Vagina (tissue), 2 donors: ENCODE data around the gene GCG. TPM values are rescaled to one million over a fixed set of nuclear protein-coding genes. Genes with fewer than 3 reads are reported as not detected.

ENCODE experiments used
- DNase-seq, 2 donors: peaks; one replicate each; pipeline ENCODE4 v3.0.0-alpha.2; 2017; ENCODE audit errors: extremely low spot score in 2 of 2
- H3K27ac ChIP-seq: fragments of 200-600 bp; sonication (generic); one replicate; pipeline ENCODE4 v1.5.1; 2019
- H3K27me3 ChIP-seq: fragments of 200-600 bp; sonication (generic); one replicate; pipeline ENCODE4 v1.5.1; 2019
- H3K36me3 ChIP-seq, 2 donors: fragments of 200-600 bp; sonication (generic); one replicate each; pipeline ENCODE4 v1.5.1; 2017 to 2019
- H3K4me1 ChIP-seq: fragments of 200-600 bp; sonication (generic); one replicate; pipeline ENCODE4 v1.5.1; 2019
- H3K4me3 ChIP-seq, 2 donors: fragments of 200-600 bp; sonication (generic); 1 replicate in 1 of 2; 2 replicates in 1 of 2; pipeline ENCODE4 v1.5.1; 2016 to 2019
- H3K9me3 ChIP-seq: fragments of 200-600 bp; sonication (generic); one replicate; pipeline ENCODE4 v1.5.1; 2019
- POLR2A ChIP-seq, 2 donors: fragments of 450-650 bp; IDR thresholded peaks; one replicate each; pipeline ENCODE4 v1.6.1; 2017; ENCODE audit warnings: antibody characterized with exemption in 2 of 2, mild to moderate bottlenecking in 2 of 2, moderate library complexity in 2 of 2
- POLR2AphosphoS5 ChIP-seq, 2 donors: sonication (generic); formaldehyde crosslinking; IDR thresholded peaks; one replicate each; pipeline ENCODE4 v1.9.0; 2017; ENCODE audit warnings: antibody characterized with exemption in 2 of 2, mild to moderate bottlenecking in 2 of 2, low read depth in 1 of 2; ENCODE audit not compliant: insufficient read depth in 1 of 2
- intact Hi-C: fragments of 100-400 bp; cut with DNase I; formaldehyde crosslinking; loops from one replicate; pipeline ENCODE4 v1.15.1; 2023
- total RNA-seq: library from RNA; depleted of rRNA; stranded (reverse); fragments of >200 nt; gene quantifications from one replicate; pipeline ENCODE4 v1.2.3, GENCODE V29; 2016
- TF ChIP-seq, protein P1 (sequence below), 3 experiments: fragments of 450-650 bp in 2 of 3; fragments of 200-600 bp in 1 of 3; sonication (generic) in 1 of 3; IDR thresholded peaks; one replicate each; pipeline ENCODE4 v1.5.1; 2017 to 2019; ENCODE audit warnings: antibody characterized with exemption in 3 of 3, mild to moderate bottlenecking in 2 of 3, moderate library complexity in 2 of 3

The GCG gene
- total RNA-seq, 1 donor from 2014 or later, result not detected

DNA sequence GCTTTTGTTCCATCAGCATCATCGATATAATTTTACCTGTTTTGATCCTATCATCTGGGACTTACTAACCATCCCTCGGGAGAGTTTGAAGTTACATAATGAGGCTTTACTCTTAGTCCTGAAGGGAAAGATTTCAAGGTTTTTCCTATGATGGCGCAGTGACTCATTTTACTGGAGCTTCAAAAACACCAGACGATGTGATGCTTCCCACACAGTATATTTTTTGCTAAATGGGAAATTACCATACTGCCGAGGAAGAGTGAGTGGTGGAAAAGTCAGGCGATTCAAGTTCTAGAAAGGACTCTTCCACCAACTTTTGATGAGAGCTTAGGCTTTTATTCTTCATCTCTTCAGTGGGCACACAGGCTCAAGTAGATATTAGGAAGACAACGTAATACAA, 44.6 kb upstream of the GCG start:
- no peaks in the 10 kb centered on the region for H3K36me3 ChIP-seq
- no peak for DNase-seq
- H3K27ac ChIP-seq, result no peak overlapping the region
- intact Hi-C loops, result no loop called here
- no peaks in the 10 kb centered on the region for H3K27me3 ChIP-seq
- TF ChIP-seq POLR2A (IDR thresholded peaks at IDR 0.05) (no peak), POLR2AphosphoS5 (IDR thresholded peaks at IDR 0.05; ENCODE audit: insufficient read depth in 1 of 2, low read depth in 1 of 2) (no peak)
- TF ChIP-seq, protein P1, sequence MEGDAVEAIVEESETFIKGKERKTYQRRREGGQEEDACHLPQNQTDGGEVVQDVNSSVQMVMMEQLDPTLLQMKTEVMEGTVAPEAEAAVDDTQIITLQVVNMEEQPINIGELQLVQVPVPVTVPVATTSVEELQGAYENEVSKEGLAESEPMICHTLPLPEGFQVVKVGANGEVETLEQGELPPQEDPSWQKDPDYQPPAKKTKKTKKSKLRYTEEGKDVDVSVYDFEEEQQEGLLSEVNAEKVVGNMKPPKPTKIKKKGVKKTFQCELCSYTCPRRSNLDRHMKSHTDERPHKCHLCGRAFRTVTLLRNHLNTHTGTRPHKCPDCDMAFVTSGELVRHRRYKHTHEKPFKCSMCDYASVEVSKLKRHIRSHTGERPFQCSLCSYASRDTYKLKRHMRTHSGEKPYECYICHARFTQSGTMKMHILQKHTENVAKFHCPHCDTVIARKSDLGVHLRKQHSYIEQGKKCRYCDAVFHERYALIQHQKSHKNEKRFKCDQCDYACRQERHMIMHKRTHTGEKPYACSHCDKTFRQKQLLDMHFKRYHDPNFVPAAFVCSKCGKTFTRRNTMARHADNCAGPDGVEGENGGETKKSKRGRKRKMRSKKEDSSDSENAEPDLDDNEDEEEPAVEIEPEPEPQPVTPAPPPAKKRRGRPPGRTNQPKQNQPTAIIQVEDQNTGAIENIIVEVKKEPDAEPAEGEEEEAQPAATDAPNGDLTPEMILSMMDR (IDR thresholded peaks at IDR 0.05), result no peak
- no peak overlapping the region for H3K4me3 ChIP-seq
- H3K9me3 ChIP-seq, result no peaks in the 10 kb centered on the region
- no peaks in the 10 kb centered on the region for H3K4me1 ChIP-seq

DNA sequence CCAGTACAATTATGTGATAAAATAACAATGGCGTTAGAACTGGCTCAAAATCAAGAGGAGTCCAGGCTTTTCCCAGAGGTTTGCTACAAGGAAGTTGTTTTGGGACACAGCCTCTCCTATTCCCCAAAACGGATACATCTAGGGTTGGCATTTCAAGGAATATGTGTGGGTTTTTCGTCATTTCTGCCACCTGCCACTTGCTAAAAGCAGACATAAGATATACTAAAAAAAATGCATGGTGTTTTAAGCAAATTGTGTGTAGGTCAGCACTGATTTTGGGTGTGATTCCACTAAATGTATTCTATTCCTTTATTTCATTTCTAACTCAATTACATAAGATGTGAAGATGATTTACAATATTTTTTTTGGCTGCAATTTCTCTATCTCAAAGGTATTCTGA, 36.4 kb upstream of the GCG start:
- no peak overlapping the region for H3K27ac ChIP-seq
- no peak overlapping the region for H3K4me3 ChIP-seq
- H3K27me3 ChIP-seq, result no peaks in the 10 kb centered on the region
- H3K36me3 ChIP-seq, result no peaks in the 10 kb centered on the region
- no peaks in the 10 kb centered on the region for H3K9me3 ChIP-seq
- no peak for DNase-seq
- intact Hi-C loops, result no loop called here
- TF ChIP-seq, protein P1 (IDR thresholded peaks at IDR 0.05), result no peak
- TF ChIP-seq POLR2AphosphoS5 (IDR thresholded peaks at IDR 0.05; ENCODE audit: insufficient read depth in 1 of 2, low read depth in 1 of 2), result no peak
- TF ChIP-seq POLR2A (IDR thresholded peaks at IDR 0.05), result no peak
- no peaks in the 10 kb centered on the region for H3K4me1 ChIP-seq

DNA sequence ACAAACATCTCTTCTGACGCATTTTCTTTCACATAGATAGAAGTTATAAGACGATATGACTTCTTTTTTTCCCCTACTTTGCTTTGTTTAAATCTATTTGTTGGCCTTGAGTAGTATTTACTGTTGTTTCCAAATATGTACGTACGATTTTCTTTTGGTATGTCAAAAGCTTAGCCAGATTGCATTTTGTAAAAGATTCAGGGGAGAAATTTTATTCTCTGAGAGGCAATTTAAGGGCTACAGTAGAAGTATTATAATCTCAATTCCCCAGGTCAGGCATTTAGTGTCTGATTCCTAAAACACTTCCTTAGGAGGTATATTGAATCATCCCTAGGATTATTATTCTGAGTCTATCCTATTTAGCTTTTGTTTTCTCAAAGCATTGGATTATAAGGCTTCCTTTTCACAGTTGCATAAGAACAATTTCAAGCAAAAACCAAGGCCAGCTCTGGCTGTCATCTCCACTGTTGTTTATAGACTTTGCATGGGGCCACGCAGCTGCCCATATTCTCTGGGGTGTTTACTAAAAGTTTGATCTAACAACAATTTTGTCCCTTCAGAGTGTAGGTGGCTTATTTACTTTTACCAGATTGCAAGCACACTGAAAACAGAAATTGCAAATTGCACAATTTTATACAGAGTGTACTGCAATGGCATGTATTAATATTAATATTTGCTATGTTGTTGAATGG, 33.6 kb upstream of the GCG start:
- no peak for TF ChIP-seq POLR2AphosphoS5 (IDR thresholded peaks at IDR 0.05; ENCODE audit: insufficient read depth in 1 of 2, low read depth in 1 of 2)
- TF ChIP-seq POLR2A (IDR thresholded peaks at IDR 0.05), result no peak
- TF ChIP-seq, protein P1 (IDR thresholded peaks at IDR 0.05), result no peak
- Histone ChIP-seq H3K27ac (no peak overlapping the region), H3K4me1 (no peaks in the 10 kb centered on the region), H3K4me3 (no peak overlapping the region), H3K9me3 (no peaks in the 10 kb centered on the region), H3K27me3 (no peaks in the 10 kb centered on the region), H3K36me3 (no peaks in the 10 kb centered on the region)
- no peak for DNase-seq
- intact Hi-C loops, result no loop called here

DNA sequence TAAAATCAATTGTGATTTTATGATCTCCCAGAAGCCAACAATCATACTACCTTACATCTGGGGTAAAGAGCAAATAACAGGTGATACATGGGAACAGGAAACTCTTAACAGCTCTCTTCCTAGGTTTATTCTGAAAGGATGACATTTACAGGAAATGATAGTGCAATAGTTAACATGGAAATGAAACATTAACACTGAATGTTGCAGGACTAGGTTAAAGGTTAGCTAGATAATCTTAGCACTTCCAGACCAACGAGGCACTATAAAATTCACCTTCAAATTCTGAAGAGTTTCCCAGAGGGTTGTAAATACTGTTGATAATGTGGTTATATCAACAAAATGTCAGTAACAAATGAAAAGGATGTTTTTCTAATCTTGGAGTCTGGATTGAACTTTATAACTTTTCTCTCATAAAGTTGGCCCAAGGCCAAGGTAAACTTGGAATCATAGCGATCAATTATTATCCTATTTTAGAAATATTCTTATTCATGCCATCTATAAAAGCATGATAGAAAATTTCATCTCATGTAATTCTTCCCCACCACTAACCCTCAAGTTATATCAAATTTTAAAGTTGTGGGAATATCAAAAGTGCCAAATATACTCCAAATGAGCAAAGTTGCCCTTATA, 32.9 kb upstream of the GCG start:
- no peak for DNase-seq
- no peak overlapping the region for H3K27ac ChIP-seq
- H3K36me3 ChIP-seq, result no peaks in the 10 kb centered on the region
- no peaks in the 10 kb centered on the region for H3K4me1 ChIP-seq
- H3K9me3 ChIP-seq, result no peaks in the 10 kb centered on the region
- no peak for TF ChIP-seq POLR2AphosphoS5 (IDR thresholded peaks at IDR 0.05; ENCODE audit: insufficient read depth in 1 of 2, low read depth in 1 of 2)
- TF ChIP-seq POLR2A (IDR thresholded peaks at IDR 0.05), result no peak
- TF ChIP-seq, protein P1 (IDR thresholded peaks at IDR 0.05), result no peak
- intact Hi-C loops, result no loop called here
- H3K27me3 ChIP-seq, result no peaks in the 10 kb centered on the region
- no peak overlapping the region for H3K4me3 ChIP-seq

DNA sequence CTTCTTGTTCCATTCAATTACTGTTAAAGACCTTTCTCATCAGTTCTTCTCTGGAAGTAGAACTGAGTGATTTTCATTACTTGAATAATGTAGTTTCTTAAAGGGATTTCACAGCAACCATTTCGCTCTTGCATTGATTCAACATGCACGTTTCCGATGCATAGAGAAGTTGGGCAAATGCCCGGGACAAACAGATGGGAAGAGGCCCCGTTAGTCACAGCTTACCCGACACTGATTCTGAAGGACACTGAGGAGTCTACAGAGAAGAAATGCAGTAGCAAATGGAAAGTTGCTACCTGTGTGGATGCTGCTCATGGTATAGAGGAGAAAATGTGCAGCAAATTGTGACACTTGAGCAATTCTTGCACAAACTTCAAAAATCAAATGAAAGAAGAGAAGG, 32.3 kb upstream of the GCG start:
- Histone ChIP-seq H3K4me3 (no peak overlapping the region), H3K27ac (no peak overlapping the region), H3K4me1 (no peaks in the 10 kb centered on the region), H3K9me3 (no peaks in the 10 kb centered on the region), H3K36me3 (no peaks in the 10 kb centered on the region), H3K27me3 (no peaks in the 10 kb centered on the region)
- TF ChIP-seq POLR2AphosphoS5 (IDR thresholded peaks at IDR 0.05; ENCODE audit: insufficient read depth in 1 of 2, low read depth in 1 of 2) (no peak), POLR2A (IDR thresholded peaks at IDR 0.05) (no peak)
- TF ChIP-seq, protein P1 (IDR thresholded peaks at IDR 0.05), result no peak
- intact Hi-C loops, result no loop called here
- no peak for DNase-seq
